Hematopoietic multipotent progenitor cell treated with erythropoietin and hydrocortisone succinate and interleukin-3 and kit ligand, for 4 days (in vitro differentiated cells): ENCODE measurements around the gene CHST1.

Experiments used
- DNase-seq: peaks from one replicate; pipeline ENCODE4 v3.0.0-alpha.2; 2015

The CHST1 gene

DNA sequence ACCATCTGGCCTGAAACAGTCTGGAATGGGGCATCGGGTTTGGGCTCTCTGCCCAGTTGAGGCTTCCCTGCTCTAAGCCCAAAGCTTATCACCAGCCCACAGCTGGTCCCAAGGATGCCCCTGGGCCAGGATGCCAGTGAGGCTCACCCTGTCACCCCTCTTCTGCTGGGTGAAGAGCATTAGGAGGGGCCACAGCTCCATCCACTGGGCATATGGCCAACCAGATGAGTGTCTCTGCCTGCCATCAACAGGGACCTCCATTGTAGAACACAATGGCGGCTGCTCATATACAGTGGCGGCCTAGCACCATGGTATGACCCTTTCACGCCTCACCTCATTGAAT, 5.6 kb downstream of the CHST1 start:
- peak; percentile 85 for DNase-seq

DNA sequence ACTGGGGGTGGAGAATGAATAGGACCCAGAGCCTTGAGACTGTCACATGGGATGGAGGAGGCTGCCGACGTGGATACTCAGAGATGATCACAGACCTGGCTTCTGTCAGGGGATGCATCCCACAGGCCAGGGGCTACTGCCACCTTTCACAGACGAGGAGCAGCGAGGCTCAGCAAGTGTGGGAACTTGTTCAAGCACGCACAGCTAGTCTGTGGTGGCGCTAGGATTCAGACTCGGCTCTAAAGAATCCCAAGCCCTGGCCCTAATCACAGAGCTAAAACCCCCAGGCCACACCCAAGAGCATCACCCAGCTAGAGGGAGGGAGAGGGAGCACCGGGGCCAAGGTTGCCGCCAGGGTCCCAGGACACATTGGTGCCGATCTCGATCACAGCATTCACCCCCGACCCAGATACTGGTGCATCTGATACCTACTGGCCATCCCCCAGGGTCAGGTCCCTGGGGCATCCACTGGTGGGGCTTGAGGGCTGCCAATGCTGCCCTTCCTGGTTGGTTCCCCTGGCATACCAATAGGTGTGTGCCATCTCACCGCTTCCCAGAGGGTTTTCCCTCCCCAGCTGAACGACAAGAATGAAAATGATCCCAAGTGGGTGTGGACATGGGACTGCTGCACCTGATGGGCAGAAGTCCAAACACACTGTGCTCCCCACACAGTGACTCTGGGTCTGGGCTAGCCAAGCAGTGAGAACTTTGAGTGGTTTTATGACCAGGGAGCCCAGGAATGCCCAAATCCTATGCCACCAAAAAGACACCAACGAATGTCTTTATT, 6.2 kb downstream of the CHST1 start:
- DNase-seq: no peak

DNA sequence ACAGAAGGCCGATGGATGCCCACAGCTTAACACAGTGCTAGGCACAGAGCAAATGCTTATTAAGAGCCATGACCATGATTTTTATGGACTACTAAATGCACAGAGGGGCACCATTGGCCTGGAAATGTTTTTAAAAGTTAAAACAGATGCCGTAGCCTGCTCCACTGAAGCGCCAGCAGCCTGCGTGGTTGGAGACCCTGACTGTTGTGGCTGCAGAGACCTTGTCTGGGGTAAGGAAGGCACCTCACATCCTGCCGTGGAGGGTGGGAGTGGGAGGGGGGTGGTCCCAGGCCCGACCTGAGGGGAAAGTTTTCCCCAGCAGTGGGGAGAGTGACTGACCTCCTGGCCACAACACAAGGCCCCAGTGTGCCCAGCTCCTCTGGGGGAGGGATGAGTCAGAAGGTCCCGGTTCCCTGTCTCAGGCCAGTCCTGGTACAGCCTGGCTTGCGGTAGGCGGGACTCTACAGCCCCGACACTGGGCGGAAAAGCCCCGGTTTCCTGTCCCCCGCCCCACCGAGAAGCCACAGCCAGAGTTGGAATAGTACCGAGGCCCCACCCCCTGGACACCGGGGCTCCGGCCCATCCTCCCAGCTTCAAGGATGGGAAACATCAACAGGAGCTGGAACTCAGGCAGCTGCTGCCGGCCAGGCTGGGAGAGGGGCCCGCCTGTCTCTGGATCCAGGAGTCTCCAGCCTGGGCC, 7.0 kb downstream of the CHST1 start:
- DNase-seq: peak; percentile 53

DNA sequence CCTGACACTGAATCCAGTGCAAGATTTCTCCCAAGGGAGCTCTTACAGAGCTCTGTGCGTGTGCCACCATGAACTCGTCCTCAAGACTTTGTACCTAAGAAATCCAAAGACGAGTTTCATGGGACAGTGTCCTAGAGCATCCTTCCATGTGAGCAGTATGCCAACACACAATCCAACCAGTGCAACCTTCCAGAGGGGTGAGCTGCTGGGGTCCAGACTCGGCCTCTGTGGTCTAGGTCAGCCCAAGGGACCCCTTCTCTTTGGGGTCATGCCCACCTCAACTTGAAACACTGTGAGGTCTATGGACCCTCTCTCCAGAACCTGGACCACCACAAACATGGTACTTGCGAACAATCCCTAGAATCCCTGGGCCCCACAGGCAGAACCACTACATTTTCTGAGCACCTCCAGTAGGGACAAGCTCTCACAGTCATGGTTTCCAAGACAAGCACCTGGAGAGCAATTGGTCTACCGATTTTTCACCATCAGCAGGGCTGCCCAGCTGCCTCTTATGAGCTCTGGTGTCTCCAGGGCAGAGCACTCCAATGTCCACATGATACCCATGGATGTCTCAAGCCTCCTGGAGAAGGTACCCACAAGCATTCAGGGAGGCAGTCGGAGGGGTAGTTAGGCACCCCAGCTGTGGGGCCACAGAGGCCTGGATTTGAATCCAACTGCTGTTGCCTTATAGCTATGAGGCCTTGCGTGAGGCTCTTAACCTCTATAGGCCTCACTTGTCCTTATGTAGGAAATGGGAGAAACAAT, 7.7 kb downstream of the CHST1 start:
- no peak for DNase-seq

DNA sequence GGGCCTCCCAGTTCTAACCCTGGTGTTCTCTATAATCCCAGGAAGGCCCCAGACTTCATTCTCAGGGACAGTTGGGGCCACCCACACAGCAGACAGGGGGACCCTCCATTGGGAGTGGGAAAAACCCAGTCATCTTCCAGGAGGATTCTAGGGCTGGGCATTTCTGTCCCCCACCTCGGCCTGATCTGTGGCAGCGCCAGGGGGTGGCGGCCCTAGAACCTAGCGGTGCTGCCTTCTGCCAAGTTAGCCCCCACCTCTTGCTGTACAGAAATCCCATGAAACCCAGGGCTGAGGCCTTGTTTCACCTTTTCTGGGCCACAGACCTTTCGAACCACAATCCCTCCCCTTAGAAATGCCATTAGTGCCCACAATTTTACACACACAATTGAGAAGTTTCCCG, 9.6 kb downstream of the CHST1 start:
- DNase-seq: no peak

DNA sequence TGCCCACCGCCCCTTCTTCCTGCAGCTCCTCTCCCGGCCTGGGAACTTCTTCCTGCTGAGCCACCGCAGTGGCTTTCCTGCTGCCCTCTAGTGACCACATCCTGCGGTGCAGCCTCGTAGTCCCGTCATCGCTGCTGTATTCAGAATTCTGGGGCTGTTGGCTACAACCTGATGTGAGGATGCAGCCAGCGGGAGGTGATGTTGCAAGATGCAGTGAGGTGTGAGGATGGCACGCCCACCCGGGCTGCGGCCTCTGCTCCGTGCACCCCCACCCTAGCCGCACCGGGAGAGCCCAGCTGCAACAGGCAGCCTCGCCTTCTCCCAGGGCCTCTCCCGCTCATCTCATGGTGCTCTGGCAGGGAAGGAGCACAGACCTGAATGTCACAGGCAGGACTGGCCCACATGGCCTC, 10.1 kb downstream of the CHST1 start:
- peak; percentile 75 for DNase-seq

DNA sequence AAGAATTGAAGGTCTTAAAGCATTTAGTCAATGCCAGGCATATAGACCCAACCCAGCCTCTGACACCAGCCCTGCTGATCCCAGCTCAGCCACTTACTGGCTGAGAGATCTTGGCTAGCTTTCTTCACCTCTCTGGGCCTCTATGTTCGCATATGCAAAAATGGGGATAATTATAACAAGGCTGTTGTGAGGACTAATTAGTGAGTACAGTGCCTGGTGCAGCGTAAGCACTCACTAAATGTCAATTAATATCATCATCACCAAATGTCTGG, 10.5 kb downstream of the CHST1 start:
- no peak for DNase-seq

DNA sequence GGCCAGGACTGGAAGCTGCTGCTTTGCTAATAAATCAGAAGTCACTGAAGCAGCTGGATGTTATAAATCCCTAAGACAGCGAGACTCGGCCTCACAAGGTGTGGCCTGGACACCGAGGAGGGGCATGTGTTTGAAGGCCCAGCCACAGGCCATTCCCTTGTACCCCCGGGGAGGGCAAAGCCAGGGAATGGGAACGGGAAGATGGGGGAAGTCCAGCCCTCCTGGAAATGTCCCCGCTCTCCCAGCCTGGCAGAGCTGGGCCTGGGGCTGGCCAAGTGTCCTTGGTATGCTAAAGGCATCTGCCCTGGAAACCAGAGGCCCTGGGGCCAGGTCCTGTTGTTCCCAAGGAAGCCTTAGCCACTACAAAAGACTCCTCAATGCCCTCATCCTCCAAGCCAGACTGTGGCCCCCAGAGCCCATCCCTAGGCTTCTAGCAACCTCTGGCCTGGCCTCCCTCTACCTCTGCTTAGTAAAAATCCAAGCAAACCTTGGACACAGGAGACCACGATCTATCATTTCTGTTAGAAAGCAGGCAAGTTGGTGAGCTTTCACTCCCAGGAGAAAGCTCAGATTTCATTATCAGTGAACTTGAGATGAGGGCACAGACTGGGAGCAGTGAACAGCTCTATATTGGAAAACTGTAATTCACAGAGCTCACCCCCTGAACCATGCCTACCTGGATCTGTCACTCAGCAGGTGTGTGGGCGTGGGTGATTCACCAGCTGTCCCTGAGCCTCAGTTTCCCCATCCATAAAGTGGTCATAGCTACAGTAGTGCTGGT, 11.0 kb downstream of the CHST1 start:
- DNase-seq: no peak

DNA sequence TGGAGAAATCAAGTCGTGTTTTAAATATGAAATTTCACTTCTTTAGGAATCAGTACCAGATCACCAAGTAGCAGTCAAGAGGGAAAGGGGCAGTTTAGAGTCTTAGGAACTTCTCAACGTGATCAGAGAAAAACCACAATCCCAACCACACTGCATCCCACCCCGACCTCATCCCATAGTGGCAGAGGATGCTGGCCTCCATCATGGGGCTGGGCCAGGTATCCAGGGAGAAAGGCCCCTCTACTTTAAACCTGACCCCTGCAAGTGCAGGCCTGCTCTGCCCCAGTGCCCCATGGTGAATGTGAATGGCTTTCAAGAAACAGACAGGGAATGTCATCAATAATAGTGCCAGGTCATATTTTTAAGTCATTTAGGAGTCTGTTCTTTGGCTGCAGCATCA, 12.1 kb downstream of the CHST1 start:
- no peak for DNase-seq

DNA sequence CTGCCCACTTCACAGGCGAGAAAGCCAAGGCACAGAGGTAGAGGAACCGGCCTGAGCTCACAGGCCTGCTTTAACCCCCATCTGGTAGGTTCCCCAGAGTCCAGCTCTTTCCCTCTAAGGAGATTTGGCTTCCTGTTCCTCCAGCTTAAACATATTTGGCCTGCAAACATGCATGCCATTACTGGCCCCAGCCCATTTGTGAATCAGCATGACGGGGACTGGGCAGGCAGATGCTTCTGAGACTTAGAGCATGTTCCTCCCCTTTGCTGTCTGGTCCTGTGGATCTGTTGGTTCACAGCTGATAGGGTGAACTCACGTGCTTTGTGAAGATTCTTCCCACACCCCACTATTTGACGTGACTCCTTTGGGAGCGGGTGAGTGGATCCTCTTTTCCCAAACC, 12.6 kb downstream of the CHST1 start:
- no peak for DNase-seq

DNA sequence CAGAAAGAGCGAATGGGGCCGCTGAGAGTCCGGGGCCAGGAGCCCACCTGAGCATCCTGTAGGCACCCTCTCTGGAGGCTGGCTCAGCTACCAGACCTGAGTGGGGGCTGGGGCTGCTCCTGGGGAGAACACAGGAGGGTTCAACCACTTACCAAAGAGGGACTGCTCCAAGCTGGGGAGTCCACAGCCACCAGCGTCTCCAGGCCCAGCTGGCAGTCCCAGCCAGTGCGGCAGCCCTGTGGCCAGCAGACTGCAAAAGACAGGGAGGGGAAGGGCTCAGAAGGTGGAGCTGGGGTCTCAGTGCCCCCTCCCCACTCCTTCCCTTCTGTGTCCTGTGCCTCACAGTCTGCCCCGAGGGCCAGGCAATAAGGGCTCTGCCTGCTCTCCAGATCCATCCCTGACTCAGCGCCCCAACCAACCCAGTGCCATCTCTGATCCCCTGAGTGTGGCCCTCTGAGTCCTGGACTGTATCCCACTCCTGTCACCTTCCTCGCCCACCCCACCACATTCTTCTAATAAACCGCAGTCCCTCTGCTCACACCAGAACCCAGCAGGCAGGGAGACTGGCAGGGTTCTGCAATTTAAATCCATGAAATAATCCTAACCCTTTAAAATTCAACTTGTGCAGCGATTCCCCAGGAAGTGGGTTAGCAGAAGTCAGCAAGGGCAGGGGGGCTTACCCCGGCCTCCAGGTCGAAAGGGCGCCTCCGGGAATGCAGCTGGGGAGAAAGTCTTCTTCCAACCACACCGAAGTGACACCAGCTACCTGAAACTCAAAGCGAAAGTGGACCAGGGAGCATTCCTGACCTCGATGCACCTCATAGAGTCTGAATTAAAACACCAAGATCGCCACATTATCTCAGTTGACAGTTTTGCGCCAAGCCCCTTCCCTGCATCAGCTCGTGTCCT, 13.3 kb downstream of the CHST1 start:
- DNase-seq: no peak

DNA sequence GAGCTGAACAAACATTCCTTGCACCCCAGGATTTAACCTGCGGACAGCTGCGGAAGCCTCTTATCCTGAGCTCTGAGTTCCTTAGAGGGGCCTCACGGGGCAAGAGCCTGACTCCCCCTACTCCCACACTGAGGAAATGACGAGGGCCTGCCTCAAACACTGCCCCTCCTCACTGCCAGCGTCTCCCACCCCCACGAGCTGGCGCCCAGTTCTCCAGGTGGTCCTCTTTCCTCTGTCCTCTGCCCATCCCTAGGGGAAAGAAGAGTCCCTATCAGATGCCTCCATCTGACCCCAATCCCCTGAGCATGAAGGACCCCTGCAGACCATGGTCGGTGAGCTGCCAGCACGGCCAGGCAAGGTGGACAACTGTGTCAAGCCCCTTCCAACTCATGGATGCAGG, 14.3 kb downstream of the CHST1 start:
- no peak for DNase-seq

DNA sequence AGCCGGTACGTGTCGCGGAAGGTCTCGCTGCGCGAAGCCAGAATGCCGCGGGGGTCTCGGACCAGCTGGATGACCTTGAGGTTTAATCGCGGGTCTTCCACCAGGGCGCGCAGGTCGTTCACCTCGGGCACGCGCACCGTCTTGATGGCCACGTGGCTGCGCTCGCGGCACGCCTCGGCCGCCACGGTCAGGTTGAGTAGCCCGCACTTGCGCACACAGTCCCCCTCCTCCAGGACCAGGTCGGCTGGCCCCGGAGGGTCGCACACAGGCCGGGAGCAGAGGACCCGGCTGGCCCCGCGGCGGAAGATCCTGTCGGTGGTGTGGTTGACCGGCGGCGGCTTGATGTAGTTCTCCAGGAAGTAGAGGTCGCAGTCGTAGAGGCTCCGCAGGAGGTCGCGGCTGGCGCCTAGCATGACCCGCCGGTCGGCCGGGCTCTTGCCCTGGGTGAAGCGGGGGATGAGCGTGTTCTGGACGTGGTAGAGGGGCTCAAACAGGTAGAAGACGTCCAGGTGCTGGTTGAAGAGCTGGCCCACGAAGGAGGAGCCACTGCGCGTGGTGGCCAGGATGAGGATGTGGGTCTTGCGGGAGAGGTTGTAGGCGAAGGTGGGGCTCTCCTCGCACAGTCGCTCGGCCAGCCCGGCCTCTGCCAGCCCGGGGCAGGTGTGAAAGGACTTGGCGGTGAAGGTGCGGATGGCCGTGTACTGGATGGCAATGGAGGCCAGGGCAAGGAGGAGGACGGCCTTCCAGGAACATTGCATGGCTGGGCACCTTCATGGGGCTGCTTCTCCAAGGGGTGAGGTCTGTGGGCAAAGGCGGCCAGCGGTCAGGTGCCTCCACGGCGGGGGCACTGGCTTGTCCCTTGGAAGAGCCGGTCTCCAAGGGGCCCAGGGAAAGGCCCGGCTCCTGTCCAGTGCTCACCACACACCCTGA, 15.0 kb downstream of the CHST1 start:
- DNase-seq: no peak

DNA sequence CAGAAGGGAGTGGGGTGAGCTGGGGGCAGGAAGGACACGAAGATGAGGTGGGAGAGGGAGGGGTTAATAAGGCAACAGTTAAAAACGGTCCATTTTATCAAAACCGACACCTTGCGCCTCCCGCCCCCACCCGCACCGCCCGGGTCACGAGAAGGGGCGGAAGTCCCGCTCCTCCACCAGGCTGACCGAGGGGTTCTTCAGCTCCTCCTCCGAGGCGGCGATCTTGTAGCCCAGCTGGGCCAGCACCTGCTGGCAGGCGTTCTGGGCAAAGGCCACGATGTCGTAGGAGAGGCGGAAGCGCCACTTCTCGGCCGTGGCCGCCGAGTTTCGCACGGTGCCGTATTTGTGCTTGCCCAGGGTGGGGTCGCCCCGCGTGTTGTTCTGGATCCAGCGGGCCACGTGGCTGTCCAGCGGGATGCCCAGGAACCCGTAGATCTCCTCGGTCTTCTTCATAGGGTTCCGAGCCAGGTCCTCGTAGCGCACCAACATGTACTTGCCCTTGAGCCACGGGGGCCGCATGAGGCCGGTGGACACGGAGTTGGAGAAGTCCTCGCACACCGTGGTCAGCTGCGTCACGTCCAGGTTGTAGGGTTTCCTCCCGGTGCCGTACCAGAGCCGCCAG, 15.8 kb downstream of the CHST1 start:
- peak; percentile 29 for DNase-seq

DNA sequence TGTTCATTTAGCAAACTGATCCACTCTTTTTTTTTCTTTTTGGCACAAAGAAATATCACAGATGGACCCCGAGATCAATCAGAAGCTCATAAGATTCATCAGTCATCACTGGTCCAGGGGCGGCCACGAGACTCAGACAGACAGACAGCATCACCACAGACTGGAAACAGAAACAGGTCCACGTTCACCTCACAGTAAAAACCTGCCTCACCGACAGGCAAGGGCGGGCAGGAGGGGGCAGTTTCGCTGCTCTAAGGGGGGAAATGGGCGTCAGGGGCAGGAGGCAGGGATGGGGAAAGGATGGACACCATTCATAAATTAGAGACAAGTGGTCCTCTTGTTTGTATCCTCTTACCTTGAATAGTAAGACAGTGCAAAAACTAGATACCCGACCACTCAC, 16.5 kb downstream of the CHST1 start:
- no peak for DNase-seq

DNA sequence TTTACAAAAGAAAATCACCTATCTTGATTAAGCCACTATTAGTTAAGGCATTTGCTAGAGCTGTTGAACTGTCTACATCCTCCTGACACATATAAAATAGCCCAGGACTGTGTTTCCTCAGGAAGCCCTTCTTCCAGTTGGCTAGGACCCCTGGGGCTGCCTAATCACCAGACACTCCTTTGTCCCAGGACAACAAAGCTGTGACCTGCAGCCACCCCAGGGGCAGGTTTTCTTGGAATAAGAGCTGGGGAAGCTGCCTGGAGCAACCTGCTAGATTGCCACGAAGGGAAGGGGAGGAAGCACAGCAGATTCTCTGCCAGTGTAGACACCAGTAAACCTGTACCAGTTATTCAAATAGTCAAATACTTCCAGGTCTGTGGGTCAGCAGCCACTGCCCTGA, 17.6 kb downstream of the CHST1 start:
- no peak for DNase-seq

DNA sequence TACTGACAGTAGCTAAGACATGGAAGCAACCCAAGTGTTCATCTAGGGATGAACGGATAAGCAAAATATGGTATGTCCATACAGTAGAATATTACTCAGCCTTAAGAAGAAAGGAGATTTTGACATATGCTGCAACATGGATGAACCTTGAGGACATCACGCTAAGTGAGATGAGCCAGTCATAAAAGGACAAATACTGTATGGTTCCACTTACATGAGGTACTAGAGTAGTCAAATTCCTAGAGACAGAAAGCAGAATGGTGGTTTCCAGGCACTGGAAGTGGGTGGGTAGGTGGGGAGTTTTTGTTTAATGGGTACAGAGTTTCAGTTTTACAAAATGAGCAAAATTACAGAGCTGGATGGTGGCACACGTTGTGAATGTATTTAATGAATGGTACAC, 18.1 kb downstream of the CHST1 start:
- no peak for DNase-seq

DNA sequence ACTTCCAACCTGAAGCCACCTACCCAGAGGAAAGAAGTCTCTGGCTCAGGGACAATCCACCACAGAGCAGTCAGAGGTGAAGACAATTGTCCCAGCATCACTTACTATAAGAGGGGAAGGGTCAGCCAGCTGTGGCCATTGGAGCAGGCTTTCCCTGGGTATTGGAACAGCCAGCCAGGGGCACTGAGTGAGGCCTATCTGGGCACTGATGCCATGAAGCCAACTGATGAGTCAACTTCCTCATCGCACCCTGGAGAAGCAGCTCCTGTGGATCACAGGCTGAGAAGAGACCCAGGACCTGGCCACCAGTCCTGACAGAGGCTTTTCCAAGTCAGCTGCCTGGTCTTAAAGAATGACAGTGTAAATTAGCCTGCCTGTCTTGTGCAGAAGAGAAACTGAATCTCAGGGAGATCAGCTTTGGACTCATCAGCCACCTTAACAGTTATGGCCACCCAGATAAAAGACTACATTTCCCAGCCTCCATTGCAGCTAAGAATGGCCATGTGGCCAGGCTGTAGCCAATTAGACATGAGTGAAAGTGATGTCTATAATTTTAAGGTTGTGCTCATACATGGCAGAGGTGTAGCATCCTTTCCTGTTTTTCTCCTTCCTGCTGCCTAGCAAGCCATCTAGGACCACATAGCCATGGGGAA, 19.0 kb downstream of the CHST1 start:
- DNase-seq: peak; percentile 50

DNA sequence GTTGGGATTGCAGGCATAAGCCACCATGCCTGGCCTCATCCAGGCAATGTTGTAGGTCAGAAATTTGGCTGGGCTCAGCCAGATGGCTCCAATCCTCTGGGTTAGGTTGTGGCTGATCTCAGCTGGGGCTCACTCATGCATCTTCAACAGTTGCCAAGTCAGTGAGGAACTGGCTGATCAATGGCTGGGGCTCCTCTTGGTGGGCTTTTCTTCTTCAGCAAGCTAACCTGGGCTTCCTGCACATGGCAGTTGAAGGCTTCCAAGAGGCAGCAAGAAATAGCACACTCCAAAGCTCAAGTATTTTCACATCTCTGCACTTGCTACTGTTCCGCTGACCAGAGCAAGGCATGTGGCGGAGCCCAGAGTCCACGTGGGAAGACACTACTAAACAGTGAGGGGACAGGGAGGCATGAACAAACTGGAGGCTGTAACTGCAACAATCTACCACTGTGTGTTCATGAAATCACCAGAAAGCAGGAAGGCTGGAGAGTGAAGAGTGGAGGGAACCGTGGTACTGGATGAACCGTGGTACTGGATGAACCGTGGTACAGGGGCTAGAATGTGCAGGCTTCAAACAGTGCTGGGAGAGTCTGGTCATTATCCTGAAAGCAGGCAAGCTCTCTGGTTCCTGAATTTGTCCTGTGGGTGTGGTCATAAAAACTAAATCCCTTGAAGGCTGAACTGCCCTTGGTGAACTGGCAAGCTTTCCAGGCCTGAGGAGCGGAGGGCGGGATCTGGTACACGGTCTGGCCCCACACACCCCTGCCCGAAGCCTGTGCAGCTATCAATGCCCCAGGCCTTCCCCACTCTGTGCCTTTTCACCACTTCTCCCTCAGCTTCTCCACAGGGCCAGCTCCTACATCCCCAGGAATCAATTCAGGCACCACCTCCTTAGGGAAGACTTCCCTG, 20.2 kb downstream of the CHST1 start:
- no peak for DNase-seq
